EH (cell line): ENCODE data around the gene KATNAL1.
A peak's percentile ranks its signal among the peaks of the same experiment; 100 is the strongest.
"Not testable (repeated sequence)": the region's sequence is repeated elsewhere in the genome, so short reads cannot be mapped to it uniquely, and the experiment has no call there.

Source experiments
- DNase-seq: peaks from one replicate; pipeline ENCODE4 v3.0.0-alpha.2; 2015; ENCODE audit warnings: low read depth

The KATNAL1 gene

GRCh38 chr13:30292325-30292724 lies 15.0 kb downstream of the KATNAL1 start:
- DNase-seq = no peak

DNA sequence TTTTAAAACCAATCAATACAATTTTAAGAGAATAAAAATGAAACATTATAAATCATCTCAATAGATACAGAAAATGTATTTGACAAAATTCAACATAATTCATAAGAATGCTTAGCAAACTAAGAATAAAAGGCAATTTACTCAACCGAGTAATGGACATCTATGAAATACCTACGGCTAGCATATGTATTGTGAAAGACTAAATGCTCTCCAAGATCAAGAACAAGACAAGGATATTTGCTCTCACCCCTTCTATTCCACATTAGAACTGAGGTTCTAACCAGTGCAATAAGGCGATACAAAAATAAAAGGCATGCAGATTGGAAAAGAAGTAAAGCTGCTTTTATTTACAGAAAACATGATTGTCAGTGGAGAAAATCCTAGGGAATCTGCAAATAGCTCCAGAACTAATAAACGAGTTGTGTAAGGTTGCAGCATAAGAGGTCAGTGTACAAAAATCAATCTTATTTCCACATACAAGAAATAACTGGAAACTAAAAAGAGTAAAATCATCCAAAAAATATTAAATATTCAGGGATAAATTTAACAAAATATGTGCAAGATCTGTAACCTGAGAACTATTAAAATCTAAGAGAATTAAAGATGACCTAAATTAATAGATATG lies 16.4 kb downstream of the KATNAL1 start:
- DNase-seq = no peak

GRCh38 chr13:30289533-30289932 lies 17.8 kb downstream of the KATNAL1 start:
- DNase-seq = no peak

DNA sequence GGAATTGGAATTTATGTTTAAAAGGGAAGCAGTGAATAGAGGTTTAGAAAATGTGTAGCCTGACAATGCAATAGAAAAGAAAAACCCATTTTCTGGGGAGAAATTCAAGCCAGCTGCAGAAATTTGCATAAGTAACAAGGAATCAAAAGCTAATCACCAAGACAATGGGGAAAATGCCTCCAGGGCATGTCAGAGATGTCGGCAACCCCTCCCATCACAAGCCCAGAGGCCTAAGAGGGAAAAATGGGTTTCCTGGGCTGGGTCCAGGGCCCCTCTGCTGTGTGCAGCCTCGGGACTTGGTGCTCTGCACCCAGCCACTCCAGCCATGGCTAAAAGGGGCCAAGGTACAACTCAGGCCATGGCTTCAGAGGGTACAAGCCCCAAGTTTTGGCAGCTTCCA lies 21.3 kb downstream of the KATNAL1 start:
- DNase-seq = not testable (repeated sequence)

DNA sequence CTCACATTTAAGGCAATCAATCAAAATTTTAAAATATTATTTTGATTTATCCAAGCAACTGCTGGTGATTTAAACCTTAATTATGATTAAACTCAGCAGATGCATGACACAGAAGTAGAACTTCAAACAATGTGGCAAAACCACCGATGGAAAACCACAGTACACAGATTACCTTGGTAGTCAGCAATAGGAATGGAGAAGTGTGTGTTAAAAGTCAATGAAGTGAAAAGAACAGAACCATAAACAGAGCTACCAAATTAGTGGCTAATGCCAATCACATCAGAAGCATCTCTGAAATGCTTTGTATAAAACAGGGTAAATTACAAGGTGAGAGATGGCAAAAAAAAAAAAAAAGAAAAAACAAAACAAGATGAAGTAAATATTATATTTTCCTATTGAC lies 31.2 kb downstream of the KATNAL1 start:
- no peak for DNase-seq

DNA sequence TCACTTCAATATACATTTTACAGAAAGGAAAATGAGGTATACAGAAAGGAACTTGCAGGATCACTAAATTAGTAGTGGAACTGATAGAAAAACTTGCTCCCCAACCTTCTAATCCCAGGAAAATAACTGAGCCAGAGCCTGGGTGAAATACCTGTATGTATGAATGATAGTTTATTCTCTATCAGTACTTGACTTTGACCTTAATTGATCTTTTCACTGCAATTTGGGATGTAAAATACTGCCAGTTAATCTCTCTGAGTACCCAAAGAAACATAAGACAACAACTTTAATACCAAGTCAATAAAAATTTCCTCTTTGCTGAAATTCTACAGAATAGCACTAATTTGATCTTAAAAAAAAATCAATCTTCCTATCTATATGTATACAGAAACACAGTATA lies 33.3 kb downstream of the KATNAL1 start:
- no peak for DNase-seq

DNA sequence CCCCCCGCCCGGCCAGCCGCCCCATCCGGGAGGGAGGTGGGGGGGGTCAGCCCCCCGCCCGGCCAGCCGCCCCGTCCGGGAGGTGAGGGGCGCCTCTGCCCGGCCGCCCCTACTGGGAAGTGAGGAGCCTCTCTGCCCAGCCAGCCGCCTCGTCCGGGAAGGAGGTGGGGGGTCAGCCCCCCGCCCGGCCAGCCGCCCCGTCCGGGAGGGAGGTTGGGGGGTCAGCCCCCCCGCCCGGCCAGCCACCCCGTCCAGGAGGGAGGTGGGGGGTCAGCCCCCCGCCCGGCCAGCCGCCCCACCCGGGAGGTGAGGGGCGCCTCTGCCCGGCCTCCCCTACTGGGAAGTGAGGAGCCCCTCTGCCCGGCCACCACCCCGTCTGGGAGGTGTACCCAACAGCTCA lies 37.3 kb downstream of the KATNAL1 start:
- DNase-seq = not testable (repeated sequence)

GRCh38 chr13:30268673-30269072 lies 38.7 kb downstream of the KATNAL1 start:
- DNase-seq = no peak

- peak; percentile 31 for DNase-seq
Measured at GRCh38 chr13:30266756-30267155, 40.6 kb downstream of the KATNAL1 start.

- DNase-seq = not testable (repeated sequence)
Measured at GRCh38 chr13:30259149-30259733, 48.1 kb downstream of the KATNAL1 start.

- peak; percentile 25 for DNase-seq
Measured at GRCh38 chr13:30257468-30258099, 49.8 kb downstream of the KATNAL1 start.

DNA sequence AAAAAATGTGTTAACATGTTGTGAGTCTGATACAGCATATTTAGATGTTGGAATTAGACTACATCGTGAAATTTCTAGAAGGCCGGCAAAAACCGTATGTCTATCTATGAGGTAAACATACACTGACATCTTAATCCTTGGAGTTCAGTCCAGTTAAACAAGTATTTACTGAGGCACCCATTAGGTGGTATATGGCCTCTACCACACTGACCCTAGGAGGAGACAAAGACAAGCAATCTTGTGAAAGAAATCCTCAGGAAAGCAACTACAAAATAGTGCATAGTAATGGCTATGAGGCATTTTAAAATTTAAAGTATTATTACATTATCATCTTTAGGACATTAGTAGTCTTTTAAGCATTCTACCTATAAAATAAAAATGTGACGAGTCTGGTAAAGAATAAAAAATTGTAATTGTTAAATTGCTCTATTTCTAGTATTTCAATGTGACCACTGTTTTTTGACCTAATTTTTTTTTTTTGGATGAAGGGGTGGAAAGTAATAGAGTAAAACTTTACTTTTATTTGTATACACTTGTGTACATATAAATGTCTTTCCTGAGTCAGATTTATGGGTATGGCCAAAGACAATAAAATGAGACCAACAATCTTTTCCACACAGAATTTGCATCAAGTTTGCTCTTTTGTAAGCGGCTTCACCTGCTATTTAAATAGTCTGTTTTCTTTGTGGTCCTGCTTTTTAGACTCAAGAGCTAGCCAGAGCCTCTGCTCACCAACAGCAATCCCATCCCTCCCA lies 50.5 kb downstream of the KATNAL1 start:
- DNase-seq = peak; percentile 23

- peak; percentile 16 for DNase-seq
Measured at GRCh38 chr13:30255696-30256095, 51.7 kb downstream of the KATNAL1 start.

DNA sequence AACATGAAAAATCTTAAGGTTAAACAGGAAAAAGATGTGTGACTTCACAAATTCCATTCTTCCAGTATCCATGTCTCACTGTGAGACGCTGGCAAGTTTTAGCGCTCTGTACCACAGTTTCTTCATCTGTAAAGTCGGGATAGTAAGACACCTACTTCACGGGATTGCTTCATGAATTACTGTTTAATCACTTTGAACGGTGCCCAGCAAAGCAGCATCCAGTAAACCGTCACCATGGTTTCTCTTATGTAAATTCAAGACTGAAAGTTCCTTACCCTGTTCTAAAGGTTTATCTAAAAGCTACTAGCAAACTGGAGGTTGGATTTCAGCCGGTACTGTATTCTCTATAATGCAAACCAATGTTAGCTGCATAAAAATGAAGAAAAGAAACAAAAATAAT lies 53.5 kb downstream of the KATNAL1 start:
- DNase-seq = no peak

DNA sequence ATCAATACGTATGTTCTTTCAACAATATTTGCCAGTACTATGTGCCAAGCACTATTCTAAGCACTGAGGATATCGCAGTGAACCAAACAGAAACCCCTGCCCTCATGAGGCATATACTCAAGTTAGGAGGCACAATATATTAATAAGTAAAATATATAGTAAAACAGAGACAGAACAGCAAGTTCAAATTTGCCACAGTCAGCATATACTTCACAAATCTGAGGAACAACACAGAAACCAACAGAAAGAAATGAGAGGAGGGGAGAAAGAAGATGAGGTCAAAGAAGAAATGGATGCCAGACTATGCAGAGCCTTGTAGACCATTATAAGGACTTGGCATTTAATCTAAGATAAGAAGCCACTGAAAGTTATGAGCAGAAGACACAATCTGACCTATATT lies 59.9 kb downstream of the KATNAL1 start:
- DNase-seq = no peak

GRCh38 chr13:30241532-30241931 lies 65.8 kb downstream of the KATNAL1 start:
- no peak for DNase-seq

DNA sequence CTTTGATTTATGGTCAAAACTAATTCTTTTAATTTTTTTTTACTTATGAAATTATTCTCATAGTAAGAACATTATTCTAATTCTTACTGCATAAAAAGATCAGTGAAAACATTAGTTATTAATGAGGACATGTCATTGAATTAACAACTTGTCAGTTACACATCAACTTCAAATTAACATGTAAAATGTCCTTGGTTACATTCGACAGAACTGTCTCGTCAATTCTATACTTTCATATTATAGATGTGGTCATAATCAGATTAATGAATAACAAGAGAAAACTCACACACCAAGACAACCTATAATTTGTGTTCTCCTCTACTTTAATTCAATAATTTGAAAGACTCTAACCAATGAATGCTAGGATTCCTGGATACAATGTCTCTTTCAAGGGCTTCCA lies 66.7 kb downstream of the KATNAL1 start:
- DNase-seq = no peak

DNA sequence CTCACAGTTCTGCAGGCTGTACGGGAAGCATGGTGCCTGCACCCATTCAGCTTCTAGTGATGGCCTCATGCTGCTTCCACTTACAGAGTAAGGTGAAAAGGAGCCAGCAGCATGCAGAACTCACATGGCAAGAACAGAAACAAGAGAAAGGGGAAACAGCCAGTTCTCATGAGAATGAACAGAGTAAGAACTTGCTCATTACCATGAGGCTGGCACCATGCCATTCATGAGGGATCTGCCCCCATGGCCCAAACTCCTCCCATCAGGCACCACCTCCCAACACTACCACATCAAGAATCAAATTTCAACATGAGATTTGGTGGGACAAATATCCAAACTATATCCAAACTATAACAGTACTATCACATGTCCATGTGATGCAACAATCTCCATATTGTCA lies 72.1 kb downstream of the KATNAL1 start:
- DNase-seq = no peak

DNA sequence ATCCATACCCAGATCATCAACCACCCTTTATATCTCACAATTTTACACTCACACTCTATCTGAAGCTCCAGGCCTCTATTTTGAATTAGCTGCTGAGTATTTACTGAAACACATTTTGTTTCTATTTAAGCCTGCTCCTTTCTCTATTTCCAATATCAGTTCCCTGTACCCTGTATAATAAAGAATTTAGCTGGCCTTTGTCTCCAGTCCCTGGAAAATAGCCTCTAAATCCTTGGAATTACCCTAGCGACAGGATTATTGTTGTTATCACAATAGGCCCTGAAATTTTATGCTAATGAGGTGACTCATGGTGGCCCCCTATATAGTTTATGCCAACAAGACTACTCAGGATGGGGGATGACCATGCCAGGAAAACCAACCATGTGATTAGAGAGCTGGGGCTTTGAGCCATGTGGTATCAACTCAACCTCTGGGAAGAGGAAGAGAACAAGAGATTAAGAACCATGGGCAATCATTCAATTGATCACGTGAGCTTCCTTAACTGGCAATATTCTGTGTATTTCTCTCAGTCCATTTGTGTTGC lies 72.7 kb downstream of the KATNAL1 start:
- DNase-seq = no peak

GRCh38 chr13:30224732-30225131 lies 82.6 kb downstream of the KATNAL1 start:
- DNase-seq = peak; percentile 71

GRCh38 chr13:30222254-30222653 lies 85.1 kb downstream of the KATNAL1 start:
- DNase-seq = peak; percentile 35

- DNase-seq = peak; percentile 18
Measured at GRCh38 chr13:30216111-30216510, 91.2 kb downstream of the KATNAL1 start.

GRCh38 chr13:30212256-30212655 lies 95.1 kb downstream of the KATNAL1 start:
- DNase-seq = no peak
